Measurements from ENCODE around the gene SRI. TPM values are rescaled to one million over a fixed set of nuclear protein-coding genes. Genes with fewer than 3 reads are reported as not detected.

The SRI gene
- polyA plus RNA-seq, 1 donor (not counting 4 experiments of a cell fraction or from before 2014, with no cell fraction given) = 206 TPM

- no peaks in the 10 kb centered on the region for H3K27me3 ChIP-seq (ENCODE audit: control insufficient read depth, extremely low read depth, insufficient read depth, low read length)
- no peaks in the 10 kb centered on the region for H3K4me1 ChIP-seq (ENCODE audit: control insufficient read depth, extremely low read depth, insufficient read depth, low read length)
- no peak overlapping the region for H3K9ac ChIP-seq (ENCODE audit: control insufficient read depth, extremely low read depth, insufficient read depth, low read length)
- H3K4me2 ChIP-seq (ENCODE audit: control insufficient read depth, extremely low read depth, insufficient read depth, low read depth, low read length) = no peak overlapping the region
- H3K36me3 ChIP-seq (ENCODE audit: control insufficient read depth in 2 of 2, extremely low read depth in 1 of 2, insufficient read depth in 2 of 2, low read length in 2 of 2) = peaks cover 4 to 10% of the 10 kb centered on the region in 2 experiments
- TF ChIP-seq EZH2 (IDR thresholded peaks at IDR 0.05; ENCODE audit: low read length) (no peak), CTCF (optimal IDR thresholded peaks at IDR 0.05 in 1 of 3, IDR thresholded peaks at IDR 0.05 in 1 of 3, conservative IDR thresholded peaks at IDR 0.05 in 1 of 3; ENCODE audit: extremely low read depth in 1 of 3, insufficient read depth in 2 of 3, low read length in 3 of 3) (no peak)
- H3K79me2 ChIP-seq (ENCODE audit: control insufficient read depth, insufficient read depth, low read length) = no peaks in the 10 kb centered on the region
- no peaks in the 10 kb centered on the region for H4K20me1 ChIP-seq (ENCODE audit: control insufficient read depth, extremely low read depth, insufficient read depth, low read length)
- dilution Hi-C loops (cut with MboI; ENCODE audit: extremely low pct_ligation_motif_present, low sequenced_read_pairs) = no loop called here
- FAIRE-seq (no peak), DNase-seq (ENCODE audit: low read depth, low spot score) (no peak)
- H3K4me3 ChIP-seq (ENCODE audit: control insufficient read depth in 2 of 3, extremely low read depth in 1 of 3, insufficient read depth in 2 of 3, low read depth in 1 of 3, low read length in 3 of 3) = no peak overlapping the region
- H3K9me3 ChIP-seq (ENCODE audit: control insufficient read depth, low read depth, low read length) = no peaks in the 10 kb centered on the region
- H3K27ac ChIP-seq (ENCODE audit: control insufficient read depth, insufficient read depth, low read length) = no peak overlapping the region
- H2AFZ ChIP-seq (ENCODE audit: control insufficient read depth, low read length) = no peak overlapping the region
- no peaks in the 10 kb centered on the region for H3K9me1 ChIP-seq (ENCODE audit: control insufficient read depth, extremely low read depth, insufficient read depth, low read length)
Observed at GRCh38 chr7:88201305-88201704, 18.5 kb downstream of the SRI start.

DNA sequence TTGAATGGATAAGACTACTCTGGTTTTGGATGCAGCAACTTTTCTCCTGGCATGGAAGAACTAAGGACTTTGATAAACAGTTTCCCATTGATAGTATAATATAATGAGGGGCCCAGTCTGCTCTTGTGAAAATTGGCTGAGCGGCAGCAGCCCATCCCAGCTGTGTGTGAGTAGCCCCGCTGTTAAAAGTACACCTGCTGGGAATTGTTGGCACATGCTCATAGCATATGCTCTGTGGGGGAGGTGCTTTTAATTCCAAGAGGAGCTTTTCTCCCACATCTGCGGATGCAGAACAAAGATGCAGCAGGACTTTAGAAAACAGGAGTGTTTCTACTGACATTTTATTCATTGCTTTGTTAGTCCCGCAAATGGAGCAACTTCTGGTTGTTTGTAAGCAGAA lies 19.0 kb downstream of the SRI start:
- Histone ChIP-seq H3K27ac (ENCODE audit: control insufficient read depth, insufficient read depth, low read length) (no peak overlapping the region), H3K79me2 (ENCODE audit: control insufficient read depth, insufficient read depth, low read length) (no peaks in the 10 kb centered on the region), H3K4me2 (ENCODE audit: control insufficient read depth, extremely low read depth, insufficient read depth, low read depth, low read length) (no peak overlapping the region), H3K4me3 (ENCODE audit: control insufficient read depth in 2 of 3, extremely low read depth in 1 of 3, insufficient read depth in 2 of 3, low read depth in 1 of 3, low read length in 3 of 3) (no peak overlapping the region), H2AFZ (ENCODE audit: control insufficient read depth, low read length) (no peak overlapping the region), H3K36me3 (ENCODE audit: control insufficient read depth in 2 of 2, extremely low read depth in 1 of 2, insufficient read depth in 2 of 2, low read length in 2 of 2) (peaks cover 0 to 10% of the 10 kb centered on the region in 2 experiments), H3K9me1 (ENCODE audit: control insufficient read depth, extremely low read depth, insufficient read depth, low read length) (no peaks in the 10 kb centered on the region), H3K4me1 (ENCODE audit: control insufficient read depth, extremely low read depth, insufficient read depth, low read length) (no peaks in the 10 kb centered on the region), H3K27me3 (ENCODE audit: control insufficient read depth, extremely low read depth, insufficient read depth, low read length) (no peaks in the 10 kb centered on the region), H3K9me3 (ENCODE audit: control insufficient read depth, low read depth, low read length) (no peaks in the 10 kb centered on the region), H4K20me1 (ENCODE audit: control insufficient read depth, extremely low read depth, insufficient read depth, low read length) (no peaks in the 10 kb centered on the region), H3K9ac (ENCODE audit: control insufficient read depth, extremely low read depth, insufficient read depth, low read length) (no peak overlapping the region)
- FAIRE-seq (no peak), DNase-seq (ENCODE audit: low read depth, low spot score) (no peak)
- dilution Hi-C loops (cut with MboI; ENCODE audit: extremely low pct_ligation_motif_present, low sequenced_read_pairs) = no loop called here
- no peak for TF ChIP-seq EZH2 (IDR thresholded peaks at IDR 0.05; ENCODE audit: low read length)

- DNase-seq (ENCODE audit: low read depth, low spot score) = no peak
- no peak for FAIRE-seq
- Histone ChIP-seq H4K20me1 (ENCODE audit: control insufficient read depth, extremely low read depth, insufficient read depth, low read length) (no peaks in the 10 kb centered on the region), H3K79me2 (ENCODE audit: control insufficient read depth, insufficient read depth, low read length) (no peaks in the 10 kb centered on the region), H2AFZ (ENCODE audit: control insufficient read depth, low read length) (no peak overlapping the region), H3K36me3 (ENCODE audit: control insufficient read depth in 2 of 2, extremely low read depth in 1 of 2, insufficient read depth in 2 of 2, low read length in 2 of 2) (peaks cover 0 to 6% of the 10 kb centered on the region in 2 experiments), H3K4me3 (ENCODE audit: control insufficient read depth in 2 of 3, extremely low read depth in 1 of 3, insufficient read depth in 2 of 3, low read depth in 1 of 3, low read length in 3 of 3) (no peak overlapping the region), H3K9me1 (ENCODE audit: control insufficient read depth, extremely low read depth, insufficient read depth, low read length) (no peaks in the 10 kb centered on the region), H3K27ac (ENCODE audit: control insufficient read depth, insufficient read depth, low read length) (no peak overlapping the region), H3K9ac (ENCODE audit: control insufficient read depth, extremely low read depth, insufficient read depth, low read length) (no peak overlapping the region), H3K27me3 (ENCODE audit: control insufficient read depth, extremely low read depth, insufficient read depth, low read length) (no peaks in the 10 kb centered on the region), H3K9me3 (ENCODE audit: control insufficient read depth, low read depth, low read length) (no peaks in the 10 kb centered on the region), H3K4me1 (ENCODE audit: control insufficient read depth, extremely low read depth, insufficient read depth, low read length) (no peaks in the 10 kb centered on the region), H3K4me2 (ENCODE audit: control insufficient read depth, extremely low read depth, insufficient read depth, low read depth, low read length) (no peak overlapping the region)
- dilution Hi-C loops (cut with MboI; ENCODE audit: extremely low pct_ligation_motif_present, low sequenced_read_pairs) = no loop called here
- TF ChIP-seq EZH2 (IDR thresholded peaks at IDR 0.05; ENCODE audit: low read length) = no peak
- no peak for TF ChIP-seq CTCF (optimal IDR thresholded peaks at IDR 0.05 in 1 of 3, IDR thresholded peaks at IDR 0.05 in 1 of 3, conservative IDR thresholded peaks at IDR 0.05 in 1 of 3; ENCODE audit: extremely low read depth in 1 of 3, insufficient read depth in 2 of 3, low read length in 3 of 3)
Observed at GRCh38 chr7:88200261-88200660, 19.6 kb downstream of the SRI start.
